Non-pigmented ciliary epithelial cell (primary cell): Measurements from ENCODE around the gene PCDHGB5.
"Not testable (repeated sequence)": the region's sequence is repeated elsewhere in the genome, so short reads cannot be mapped to it uniquely, and the experiment has no call there.

Source experiments
- DNase-seq: peaks from one replicate; pipeline ENCODE4 v3.0.0-alpha.2; 2010; ENCODE audit warnings: low read depth

The PCDHGB5 gene

DNA sequence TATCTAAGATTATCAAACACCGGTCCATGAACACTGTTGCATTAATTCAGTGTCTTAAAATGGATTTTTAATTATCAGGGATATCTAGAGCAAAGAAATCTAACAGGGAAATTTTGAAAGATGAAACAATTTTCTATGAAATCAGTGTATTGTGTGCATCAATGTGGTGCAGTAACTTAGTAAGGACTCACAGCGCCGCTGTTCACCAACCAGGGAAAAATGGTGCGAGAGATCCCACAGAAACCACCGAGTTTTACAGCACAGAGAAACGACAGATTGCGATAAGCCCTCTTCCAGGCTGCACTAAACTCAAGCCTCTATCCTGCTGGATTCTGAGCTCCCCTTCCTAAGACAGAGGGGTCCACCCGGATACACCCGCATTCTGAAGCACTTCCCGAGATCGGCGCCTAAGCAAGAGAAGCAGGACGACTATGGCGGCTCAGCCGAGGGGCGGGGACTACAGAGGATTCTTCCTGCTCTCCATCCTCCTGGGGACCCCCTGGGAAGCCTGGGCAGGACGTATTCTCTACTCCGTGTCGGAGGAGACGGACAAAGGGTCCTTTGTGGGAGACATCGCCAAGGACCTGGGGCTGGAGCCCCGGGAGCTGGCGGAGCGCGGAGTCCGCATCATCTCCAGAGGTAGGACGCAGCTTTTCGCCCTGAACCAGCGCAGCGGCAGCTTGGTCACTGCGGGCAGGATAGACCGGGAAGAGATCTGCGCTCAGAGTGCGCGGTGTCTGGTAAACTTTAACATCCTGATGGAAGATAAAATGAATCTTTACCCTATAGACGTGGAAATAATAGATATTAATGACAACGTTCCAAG is 15.1 kb upstream of the PCDHGB5 start, which contains the start of gene PCDHGA7:
Gene PCDHGA7 (plus strand): TSS at position 274 of the 826 bp plus-strand sequence. CDS start 158 bp downstream, at position 432.
- DNase-seq: no peak

DNA sequence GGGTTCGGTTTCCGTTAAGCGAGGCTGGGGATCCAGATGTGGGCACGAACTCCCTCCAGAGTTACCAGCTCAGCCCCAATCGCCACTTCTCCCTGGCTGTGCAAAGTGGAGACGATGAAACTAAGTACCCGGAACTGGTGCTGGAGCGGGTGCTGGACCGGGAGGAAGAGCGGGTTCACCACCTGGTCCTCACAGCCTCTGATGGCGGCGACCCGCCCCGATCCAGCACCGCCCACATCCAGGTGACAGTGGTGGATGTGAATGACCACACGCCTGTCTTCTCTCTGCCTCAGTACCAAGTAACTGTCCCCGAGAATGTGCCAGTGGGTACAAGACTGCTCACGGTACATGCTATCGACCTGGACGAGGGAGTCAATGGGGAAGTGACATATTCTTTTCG is 14.4 kb upstream of the PCDHGB5 start:
- no peak for DNase-seq

DNA sequence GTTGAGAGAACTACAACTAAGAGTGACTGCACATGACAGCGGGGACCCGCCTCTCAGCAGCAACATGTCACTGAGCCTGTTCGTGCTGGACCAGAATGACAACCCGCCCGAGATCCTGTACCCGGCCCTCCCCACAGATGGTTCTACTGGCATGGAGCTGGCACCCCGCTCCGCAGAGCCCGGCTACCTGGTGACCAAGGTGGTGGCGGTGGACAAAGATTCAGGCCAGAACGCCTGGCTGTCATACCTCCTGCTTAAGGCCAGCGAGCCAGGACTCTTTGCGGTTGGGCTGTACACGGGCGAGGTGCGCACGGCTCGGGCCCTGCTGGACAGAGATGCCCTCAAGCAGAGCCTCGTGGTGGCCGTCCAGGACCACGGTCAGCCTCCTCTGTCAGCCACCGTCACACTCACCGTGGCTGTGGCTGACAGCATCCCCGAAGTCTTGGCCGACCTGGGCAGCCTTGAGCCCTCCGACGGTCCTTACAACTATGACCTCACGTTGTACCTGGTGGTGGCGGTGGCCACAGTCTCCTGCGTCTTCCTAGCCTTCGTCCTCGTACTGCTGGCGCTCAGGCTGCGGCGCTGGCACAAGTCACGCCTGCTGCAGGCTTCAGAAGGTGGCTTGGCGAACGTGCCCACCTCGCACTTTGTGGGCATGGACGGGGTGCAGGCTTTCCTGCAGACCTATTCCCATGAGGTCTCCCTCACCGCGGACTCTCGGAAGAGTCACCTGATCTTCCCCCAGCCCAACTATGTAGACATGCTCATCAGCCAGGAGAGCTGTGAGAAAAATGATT is 13.1 kb upstream of the PCDHGB5 start:
- DNase-seq: no peak

DNA sequence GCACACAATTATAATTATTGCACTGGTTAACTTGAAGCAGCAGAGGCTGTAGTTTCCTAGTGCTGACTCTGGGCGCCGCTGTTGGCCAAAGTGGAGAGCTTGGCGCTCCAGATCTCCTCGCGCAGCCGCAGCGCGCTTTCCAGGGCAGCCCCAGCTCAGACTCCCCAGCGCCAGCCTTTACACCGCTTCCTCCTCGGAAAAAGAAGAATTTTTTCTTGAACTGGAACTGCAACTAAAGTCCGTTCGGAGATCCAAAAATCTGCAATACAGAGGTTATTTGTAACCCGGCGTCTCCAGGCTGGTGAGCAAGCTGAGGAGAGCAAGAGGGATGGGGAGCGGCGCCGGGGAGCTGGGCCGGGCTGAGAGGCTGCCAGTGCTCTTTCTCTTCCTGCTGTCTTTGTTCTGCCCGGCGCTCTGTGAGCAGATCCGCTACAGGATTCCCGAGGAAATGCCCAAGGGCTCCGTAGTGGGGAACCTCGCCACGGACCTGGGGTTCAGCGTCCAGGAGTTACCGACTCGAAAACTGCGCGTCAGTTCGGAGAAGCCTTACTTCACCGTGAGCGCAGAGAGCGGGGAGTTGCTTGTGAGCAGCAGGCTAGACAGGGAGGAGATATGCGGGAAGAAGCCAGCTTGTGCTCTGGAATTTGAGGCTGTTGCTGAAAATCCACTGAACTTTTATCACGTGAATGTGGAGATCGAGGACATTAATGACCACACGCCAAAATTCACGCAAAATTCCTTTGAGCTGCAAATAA is 10.0 kb upstream of the PCDHGB5 start, which contains the start of gene PCDHGB4:
Gene PCDHGB4 (plus strand): TSS at position 142 of the 755 bp plus-strand sequence. CDS start 187 bp downstream, at position 329.
- not testable (repeated sequence) for DNase-seq

DNA sequence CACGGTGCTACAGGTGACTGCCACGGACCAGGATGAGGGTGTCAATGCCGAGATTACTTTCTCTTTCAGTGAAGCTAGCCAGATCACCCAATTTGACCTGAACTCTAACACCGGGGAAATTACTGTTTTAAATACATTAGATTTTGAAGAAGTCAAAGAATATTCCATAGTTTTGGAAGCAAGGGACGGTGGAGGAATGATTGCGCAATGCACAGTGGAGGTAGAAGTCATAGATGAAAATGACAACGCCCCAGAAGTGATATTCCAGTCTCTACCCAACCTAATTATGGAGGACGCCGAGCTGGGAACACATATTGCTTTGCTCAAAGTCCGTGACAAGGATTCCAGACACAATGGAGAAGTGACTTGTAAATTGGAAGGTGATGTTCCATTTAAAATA is 9.1 kb upstream of the PCDHGB5 start:
- DNase-seq: no peak

DNA sequence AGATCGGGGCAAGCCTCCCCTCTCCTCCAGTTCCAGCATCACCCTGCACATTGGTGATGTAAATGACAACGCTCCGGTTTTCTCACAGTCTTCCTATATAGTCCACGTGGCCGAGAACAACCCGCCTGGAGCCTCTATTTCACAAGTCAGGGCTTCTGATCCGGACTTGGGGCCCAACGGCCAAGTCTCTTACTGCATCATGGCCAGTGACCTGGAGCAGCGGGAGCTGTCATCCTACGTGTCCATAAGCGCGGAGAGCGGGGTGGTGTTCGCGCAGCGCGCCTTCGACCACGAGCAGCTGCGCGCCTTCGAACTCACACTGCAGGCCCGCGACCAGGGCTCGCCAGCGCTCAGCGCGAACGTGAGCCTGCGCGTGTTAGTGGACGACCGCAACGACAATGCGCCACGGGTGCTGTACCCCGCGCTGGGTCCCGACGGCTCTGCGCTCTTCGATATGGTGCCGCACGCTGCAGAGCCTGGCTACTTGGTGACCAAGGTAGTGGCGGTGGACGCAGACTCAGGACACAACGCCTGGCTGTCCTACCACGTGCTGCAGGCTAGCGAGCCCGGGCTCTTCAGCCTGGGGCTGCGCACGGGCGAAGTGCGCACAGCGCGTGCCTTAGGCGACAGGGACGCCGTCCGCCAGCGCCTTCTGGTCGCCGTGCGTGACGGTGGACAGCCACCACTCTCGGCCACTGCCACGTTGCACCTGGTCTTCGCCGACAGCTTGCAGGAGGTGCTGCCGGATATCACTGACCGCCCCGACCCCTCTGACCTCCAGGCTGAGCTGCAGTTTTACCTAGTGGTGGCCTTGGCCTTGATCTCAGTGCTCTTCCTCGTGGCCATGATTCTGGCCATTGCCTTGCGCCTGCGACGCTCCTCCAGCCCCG is 8.3 kb upstream of the PCDHGB5 start:
- DNase-seq: no peak

DNA sequence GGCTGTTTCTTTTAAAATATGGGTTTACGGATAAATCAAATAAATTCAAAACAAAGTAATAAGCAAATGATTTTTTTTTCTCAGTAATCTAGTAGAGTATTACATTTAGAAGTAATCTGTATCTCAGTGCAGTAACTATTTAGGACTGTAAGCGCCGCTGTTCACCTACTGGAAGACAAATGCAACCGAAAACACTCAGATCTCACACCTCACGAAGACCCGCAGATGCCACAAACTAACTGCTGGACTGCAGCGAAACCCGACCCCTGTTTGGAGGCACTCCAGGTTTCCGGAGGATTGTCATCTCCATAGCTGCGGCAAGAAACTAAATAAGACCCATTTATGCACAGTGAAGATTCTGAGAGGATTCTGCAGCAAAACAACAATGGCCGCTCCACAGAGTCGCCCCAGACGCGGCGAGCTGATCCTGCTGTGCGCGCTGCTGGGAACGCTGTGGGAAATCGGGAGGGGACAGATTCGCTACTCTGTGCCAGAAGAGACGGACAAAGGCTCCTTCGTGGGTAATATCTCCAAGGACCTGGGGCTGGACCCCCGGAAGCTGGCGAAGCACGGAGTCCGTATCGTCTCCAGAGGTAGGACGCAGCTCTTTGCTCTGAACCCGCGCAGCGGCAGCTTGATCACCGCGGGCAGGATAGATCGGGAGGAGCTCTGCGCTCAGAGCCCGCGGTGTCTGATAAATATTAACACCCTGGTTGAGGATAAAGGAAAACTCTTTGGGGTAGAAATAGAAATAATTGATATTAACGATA is 5.1 kb upstream of the PCDHGB5 start, which contains the start of gene PCDHGA8:
Gene PCDHGA8 (plus strand): TSS at position 205 of the 770 bp plus-strand sequence. CDS start 181 bp downstream, at position 386.
- DNase-seq: no peak

DNA sequence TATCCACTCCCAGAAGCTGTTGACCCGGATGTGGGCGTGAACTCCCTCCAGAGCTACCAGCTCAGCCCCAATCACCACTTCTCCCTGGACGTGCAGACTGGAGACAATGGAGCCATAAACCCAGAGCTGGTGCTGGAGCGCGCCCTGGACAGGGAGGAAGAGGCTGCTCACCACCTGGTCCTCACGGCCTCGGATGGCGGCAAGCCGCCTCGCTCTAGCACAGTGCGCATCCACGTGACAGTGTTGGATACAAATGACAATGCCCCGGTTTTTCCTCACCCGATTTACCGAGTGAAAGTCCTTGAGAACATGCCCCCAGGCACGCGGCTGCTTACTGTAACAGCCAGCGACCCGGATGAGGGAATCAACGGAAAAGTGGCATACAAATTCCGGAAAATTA is 4.5 kb upstream of the PCDHGB5 start:
- no peak for DNase-seq

DNA sequence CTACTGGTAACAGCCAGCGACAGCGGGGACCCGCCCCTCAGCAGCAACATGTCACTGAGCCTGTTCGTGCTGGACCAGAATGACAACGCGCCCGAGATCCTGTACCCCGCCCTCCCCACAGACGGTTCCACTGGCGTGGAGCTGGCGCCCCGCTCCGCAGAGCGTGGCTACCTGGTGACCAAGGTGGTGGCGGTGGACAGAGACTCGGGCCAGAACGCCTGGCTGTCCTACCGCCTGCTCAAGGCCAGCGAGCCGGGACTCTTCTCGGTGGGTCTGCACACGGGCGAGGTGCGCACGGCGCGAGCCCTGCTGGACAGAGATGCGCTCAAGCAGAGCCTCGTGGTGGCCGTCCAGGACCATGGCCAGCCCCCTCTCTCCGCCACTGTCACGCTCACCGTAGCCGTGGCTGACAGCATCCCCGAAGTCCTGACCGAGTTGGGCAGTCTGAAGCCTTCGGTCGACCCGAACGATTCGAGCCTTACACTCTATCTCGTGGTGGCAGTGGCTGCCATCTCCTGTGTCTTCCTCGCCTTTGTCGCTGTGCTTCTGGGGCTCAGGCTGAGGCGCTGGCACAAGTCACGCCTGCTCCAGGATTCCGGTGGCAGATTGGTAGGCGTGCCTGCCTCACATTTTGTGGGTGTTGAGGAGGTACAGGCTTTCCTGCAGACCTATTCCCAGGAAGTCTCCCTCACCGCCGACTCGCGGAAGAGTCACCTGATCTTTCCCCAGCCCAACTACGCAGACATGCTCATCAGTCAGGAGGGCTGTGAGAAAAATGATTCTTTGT is 3.2 kb upstream of the PCDHGB5 start:
- not testable (repeated sequence) for DNase-seq

DNA sequence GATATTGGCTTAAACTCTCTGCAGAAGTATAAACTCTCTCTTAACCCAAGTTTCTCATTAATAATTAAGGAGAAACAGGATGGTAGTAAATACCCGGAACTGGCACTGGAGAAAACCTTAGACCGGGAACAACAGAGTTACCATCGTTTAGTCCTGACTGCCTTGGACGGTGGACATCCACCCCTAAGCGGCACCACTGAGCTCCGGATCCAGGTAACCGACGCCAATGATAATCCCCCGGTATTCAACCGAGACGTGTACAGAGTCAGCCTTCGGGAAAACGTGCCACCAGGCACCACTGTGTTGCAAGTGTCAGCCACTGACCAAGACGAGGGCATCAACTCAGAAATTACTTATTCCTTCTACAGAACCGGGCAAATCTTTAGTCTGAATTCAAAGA is 861 bp downstream of the PCDHGB5 start:
- no peak for DNase-seq

DNA sequence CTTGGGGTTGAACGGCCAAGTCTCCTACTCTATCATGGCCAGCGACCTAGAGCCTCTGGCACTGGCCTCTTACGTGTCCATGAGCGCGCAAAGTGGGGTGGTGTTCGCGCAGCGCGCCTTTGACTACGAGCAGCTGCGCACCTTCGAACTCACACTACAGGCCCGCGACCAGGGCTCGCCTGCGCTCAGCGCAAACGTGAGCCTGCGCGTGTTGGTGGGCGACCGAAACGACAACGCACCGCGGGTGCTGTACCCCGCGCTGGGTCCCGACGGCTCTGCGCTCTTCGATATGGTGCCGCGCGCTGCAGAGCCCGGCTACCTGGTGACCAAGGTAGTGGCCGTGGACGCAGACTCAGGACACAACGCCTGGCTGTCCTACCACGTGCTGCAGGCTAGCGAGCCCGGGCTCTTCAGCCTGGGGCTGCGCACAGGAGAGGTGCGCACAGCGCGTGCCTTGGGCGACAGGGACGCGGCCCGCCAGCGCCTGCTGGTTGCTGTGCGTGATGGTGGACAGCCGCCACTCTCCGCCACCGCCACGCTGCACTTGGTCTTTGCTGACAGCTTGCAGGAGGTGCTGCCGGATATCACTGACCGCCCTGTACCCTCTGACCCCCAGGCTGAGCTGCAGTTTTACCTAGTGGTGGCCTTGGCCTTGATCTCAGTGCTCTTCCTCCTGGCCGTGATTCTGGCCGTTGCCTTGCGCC is 2.0 kb downstream of the PCDHGB5 start:
- no peak for DNase-seq

DNA sequence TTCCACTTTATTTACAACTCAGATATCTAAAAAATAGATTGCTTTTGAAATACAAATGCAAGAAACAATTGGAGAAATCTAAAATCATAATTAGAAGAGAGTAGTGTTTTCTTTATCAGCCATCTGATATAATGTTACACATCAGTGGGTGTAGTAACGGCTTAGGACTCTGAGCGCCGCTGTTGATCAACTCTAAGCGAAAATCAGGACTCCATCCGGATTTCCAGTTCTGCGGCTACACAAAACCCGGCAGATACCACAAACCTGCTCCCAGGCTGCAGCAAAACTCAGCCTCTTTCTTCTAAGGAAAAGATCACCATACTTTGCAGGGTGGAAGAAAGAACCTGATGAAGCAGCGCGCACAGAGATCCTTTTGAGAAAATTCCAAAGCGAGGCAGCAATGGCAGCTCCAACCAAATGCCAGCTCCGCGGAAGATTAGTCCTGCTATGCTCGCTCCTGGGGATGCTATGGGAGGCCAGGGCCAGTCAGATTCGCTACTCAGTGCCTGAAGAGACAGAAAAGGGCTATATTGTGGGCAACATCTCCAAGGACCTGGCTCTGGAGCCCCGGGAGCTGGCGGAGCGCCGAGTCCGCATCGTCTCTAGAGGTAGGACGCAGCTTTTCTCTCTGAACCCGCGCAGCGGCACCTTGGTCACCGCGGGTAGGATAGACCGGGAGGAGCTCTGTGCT is 5.0 kb downstream of the PCDHGB5 start, which contains the start of gene PCDHGA9:
Gene PCDHGA9 (plus strand): TSS at position 226 of the 691 bp plus-strand sequence. CDS start 175 bp downstream, at position 401.
- DNase-seq: no peak

DNA sequence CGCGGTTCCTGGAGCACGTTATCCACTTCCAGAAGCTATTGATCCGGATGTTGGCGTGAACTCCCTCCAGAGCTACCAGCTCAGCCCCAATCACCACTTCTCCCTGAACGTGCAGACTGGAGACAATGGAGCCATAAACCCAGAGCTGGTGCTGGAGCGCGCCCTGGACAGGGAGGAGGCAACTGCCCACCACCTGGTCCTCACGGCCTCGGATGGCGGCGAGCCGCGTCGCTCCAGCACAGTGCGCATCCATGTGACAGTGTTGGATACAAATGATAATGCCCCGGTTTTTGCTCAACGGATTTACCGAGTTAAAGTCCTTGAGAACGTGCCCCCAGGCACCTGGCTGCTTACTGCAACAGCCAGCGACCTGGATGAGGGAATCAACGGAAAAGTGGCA is 5.6 kb downstream of the PCDHGB5 start:
- no peak for DNase-seq

DNA sequence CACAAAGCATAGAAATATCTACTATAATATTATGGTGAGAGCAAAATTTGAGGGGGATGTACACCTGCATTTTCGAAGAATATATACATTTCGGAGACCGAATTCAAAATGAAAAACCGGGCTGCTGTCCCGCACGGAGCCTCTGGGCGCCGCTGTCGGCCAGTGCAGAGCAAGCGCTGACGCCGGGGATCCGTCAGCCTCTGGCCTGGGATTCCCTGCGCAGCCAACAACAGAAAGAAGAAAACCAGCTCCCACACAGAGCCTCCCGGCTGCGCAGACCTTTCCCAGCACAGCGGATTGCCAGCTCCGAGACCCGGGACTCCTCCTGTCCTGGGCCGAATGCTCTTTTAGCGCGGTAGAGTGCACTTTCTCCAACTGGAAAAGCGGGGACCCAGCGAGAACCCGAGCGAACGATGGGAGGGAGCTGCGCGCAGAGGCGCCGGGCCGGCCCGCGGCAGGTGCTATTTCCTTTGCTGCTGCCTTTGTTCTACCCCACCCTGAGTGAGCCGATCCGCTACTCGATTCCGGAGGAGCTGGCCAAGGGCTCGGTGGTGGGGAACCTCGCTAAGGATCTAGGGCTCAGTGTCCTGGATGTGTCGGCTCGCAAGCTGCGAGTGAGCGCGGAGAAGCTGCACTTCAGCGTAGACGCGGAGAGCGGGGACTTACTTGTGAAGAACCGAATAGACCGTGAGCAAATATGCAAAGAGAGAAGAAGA is 10.2 kb downstream of the PCDHGB5 start, which contains the start of gene PCDHGB6:
Gene PCDHGB6 (plus strand): TSS at position 232 of the 716 bp plus-strand sequence. CDS start 182 bp downstream, at position 414.
- not testable (repeated sequence) for DNase-seq

DNA sequence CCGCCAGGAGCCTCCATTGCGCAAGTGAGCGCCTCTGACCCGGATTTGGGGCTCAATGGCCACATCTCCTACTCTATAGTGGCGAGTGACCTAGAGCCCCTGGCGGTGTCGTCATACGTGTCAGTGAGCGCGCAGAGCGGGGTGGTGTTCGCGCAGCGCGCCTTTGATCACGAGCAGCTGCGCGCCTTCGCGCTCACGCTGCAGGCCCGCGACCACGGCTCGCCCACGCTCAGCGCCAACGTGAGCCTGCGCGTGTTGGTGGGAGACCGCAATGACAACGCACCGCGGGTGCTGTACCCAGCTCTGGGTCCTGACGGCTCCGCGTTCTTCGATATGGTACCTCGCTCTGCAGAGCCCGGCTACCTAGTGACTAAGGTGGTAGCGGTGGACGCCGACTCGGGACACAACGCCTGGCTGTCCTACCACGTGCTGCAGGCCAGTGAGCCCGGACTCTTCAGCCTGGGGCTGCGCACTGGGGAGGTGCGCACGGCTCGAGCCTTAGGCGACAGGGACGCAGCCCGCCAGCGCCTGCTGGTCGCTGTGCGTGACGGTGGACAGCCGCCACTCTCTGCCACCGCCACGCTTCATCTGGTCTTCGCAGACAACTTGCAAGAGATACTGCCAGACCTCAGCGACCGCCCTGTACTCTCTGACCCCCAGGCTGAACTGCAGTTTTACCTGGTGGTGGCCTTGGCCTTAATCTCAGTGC is 12.0 kb downstream of the PCDHGB5 start:
- DNase-seq: no peak

DNA sequence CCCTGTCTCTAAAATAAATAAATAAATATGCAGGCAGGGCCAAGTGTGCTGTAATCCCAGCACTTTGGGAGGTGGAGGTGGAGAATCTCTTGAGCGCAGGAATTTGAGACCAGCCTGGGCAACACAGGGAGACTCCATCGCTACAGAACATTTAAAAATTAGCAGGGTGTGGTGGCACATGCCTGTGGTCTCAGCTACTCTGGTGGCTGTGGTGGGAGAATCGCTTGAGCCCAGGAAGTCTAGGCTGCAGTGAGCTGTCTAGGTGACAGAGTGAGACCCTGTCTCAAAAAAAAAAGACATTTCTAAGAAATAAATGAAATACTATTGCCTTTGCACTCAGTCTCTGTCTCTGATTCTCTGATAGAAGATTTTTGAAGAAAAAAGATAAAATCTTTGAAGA is 13.8 kb downstream of the PCDHGB5 start:
- DNase-seq: no peak
